Smooth muscle cell (in vitro differentiated cells): ENCODE measurements around the gene PTPRB. TPM values are rescaled to one million over a fixed set of nuclear protein-coding genes. Genes with fewer than 3 reads are reported as not detected.

ENCODE experiments used
- DNase-seq: peaks from one replicate; lab custom pipeline; 2025; ENCODE audit not compliant: unreplicated experiment; lab: John Stamatoyannopoulos, UW
- H2AFZ ChIP-seq: fragments of 200-600 bp; sonication (generic); 2 replicates; pipeline ENCODE4 v1.6.0; 2016; ENCODE audit warnings: antibody characterized with exemption, low read depth, mild to moderate bottlenecking
- H3F3A ChIP-seq: fragments of 200-600 bp; sonication (generic); 2 replicates; pipeline ENCODE4 v1.6.0; 2017; ENCODE audit warnings: antibody characterized with exemption, low read depth
- H3K27ac ChIP-seq: fragments of 200-600 bp; sonication (generic); 2 replicates; pipeline ENCODE4 v1.5.1; 2016; ENCODE audit warnings: low read depth, mild to moderate bottlenecking
- H3K27me3 ChIP-seq: fragments of 200-600 bp; sonication (generic); 2 replicates; pipeline ENCODE4 v1.6.1; 2016; ENCODE audit warnings: low read depth, mild to moderate bottlenecking
- H3K36me3 ChIP-seq: fragments of 200-600 bp; sonication (generic); 2 replicates; pipeline ENCODE4 v1.5.1; 2016; ENCODE audit warnings: low read depth
- H3K4me1 ChIP-seq: fragments of 200-600 bp; sonication (generic); 2 replicates; pipeline ENCODE4 v1.5.1; 2016; ENCODE audit warnings: low read depth
- H3K4me2 ChIP-seq: fragments of 200-600 bp; sonication (generic); 2 replicates; pipeline ENCODE4 v1.6.0; 2016; ENCODE audit warnings: mild to moderate bottlenecking
- H3K4me3 ChIP-seq: fragments of 200-600 bp; sonication (generic); 2 replicates; pipeline ENCODE4 v1.5.1; 2016; ENCODE audit warnings: mild to moderate bottlenecking
- H3K79me2 ChIP-seq: fragments of 200-600 bp; sonication (generic); 2 replicates; pipeline ENCODE4 v1.6.0; 2016; ENCODE audit warnings: low read depth, mild to moderate bottlenecking
- H3K9ac ChIP-seq: fragments of 200-600 bp; sonication (generic); 2 replicates; pipeline ENCODE4 v1.6.0; 2016; ENCODE audit warnings: low read depth
- H3K9me3 ChIP-seq: fragments of 200-600 bp; sonication (generic); replicated peaks from 2 replicates; pipeline ENCODE4 v1.5.1; 2016; ENCODE audit warnings: low read depth
- H4K20me1 ChIP-seq: fragments of 200-600 bp; sonication (generic); 2 replicates; pipeline ENCODE4 v1.6.0; 2016; ENCODE audit warnings: low read depth
- CTCF ChIP-seq: fragments of 200-600 bp; sonication (generic); IDR thresholded peaks from 2 replicates; pipeline ENCODE4 v1.5.1; 2017; ENCODE audit warnings: borderline replicate concordance, mild to moderate bottlenecking, antibody characterized with exemption; ENCODE audit not compliant: insufficient read depth, poor library complexity, severe bottlenecking
- WGBS: methylation state at CpG from one replicate; pipeline ENCODE4 v1.1.7; 2016; ENCODE audit warnings: low lambda C conversion rate; 5-methylcytosine and 5-hydroxymethylcytosine counted together
- polyA plus RNA-seq: library from polyadenylated mRNA; unstranded; fragments of >200 nt; fragmentation: Nextera tagmentation; extraction: Ambion mirVana; gene quantifications from 2 replicates; pipeline ENCODE4 v1.2.1, GENCODE V29; 2016
- total RNA-seq: library from RNA; depleted of rRNA; stranded (reverse); fragments of >200 nt; gene quantifications from 2 replicates; pipeline ENCODE4 v1.2.3, GENCODE V29; 2014

PTPRB gene
- total and polyA plus RNA-seq, 2 experiments from 2014 or later = 0.56 to 7.3 TPM

GRCh38 chr12:70646850-70647249 is 9.6 kb upstream of the PTPRB start:
- peak overlapping the region; percentile 64 for H3K4me2 ChIP-seq
- H4K20me1 ChIP-seq = no peaks in the 10 kb centered on the region
- H3K9me3 ChIP-seq = no peaks in the 10 kb centered on the region
- no peaks in the 10 kb centered on the region for H3F3A ChIP-seq
- no peak overlapping the region for H3K4me3 ChIP-seq
- TF ChIP-seq CTCF = no peak
- no peaks in the 10 kb centered on the region for H3K36me3 ChIP-seq
- peak overlapping the region; percentile 63 for H3K9ac ChIP-seq
- peak overlapping the region; percentile 68 for H2AFZ ChIP-seq
- 26% methylated on average over 1 of the region's 1 CpG for WGBS
- H3K4me1 ChIP-seq = peaks cover 16% of the 10 kb centered on the region
- no peak for DNase-seq
- H3K27ac ChIP-seq = peak overlapping the region; percentile 95
- no peaks in the 10 kb centered on the region for H3K79me2 ChIP-seq
- H3K27me3 ChIP-seq = no peaks in the 10 kb centered on the region

- H3K4me3 ChIP-seq = no peak overlapping the region
- H3K79me2 ChIP-seq = no peaks in the 10 kb centered on the region
- peak overlapping the region; percentile 63 for H3K9ac ChIP-seq
- no peaks in the 10 kb centered on the region for H3K9me3 ChIP-seq
- WGBS = 9% methylated on average over 10 of the region's 10 CpGs
- H3K4me2 ChIP-seq = peak overlapping the region; percentile 64
- H2AFZ ChIP-seq = peak overlapping the region; percentile 68
- no peaks in the 10 kb centered on the region for H3F3A ChIP-seq
- TF ChIP-seq CTCF = no peak
- peaks cover 16% of the 10 kb centered on the region for H3K4me1 ChIP-seq
- H3K27me3 ChIP-seq = no peaks in the 10 kb centered on the region
- no peaks in the 10 kb centered on the region for H4K20me1 ChIP-seq
- H3K36me3 ChIP-seq = no peaks in the 10 kb centered on the region
- peak overlapping the region; percentile 95 for H3K27ac ChIP-seq
- no peak for DNase-seq
Measured at GRCh38 chr12:70645494-70646317, 8.5 kb upstream of the PTPRB start.

GRCh38 chr12:70644861-70645260 is 7.6 kb upstream of the PTPRB start:
- H3K27ac ChIP-seq = peak overlapping the region; percentile 95
- H3K9me3 ChIP-seq = no peaks in the 10 kb centered on the region
- H2AFZ ChIP-seq = peak overlapping the region; percentile 68
- H4K20me1 ChIP-seq = no peaks in the 10 kb centered on the region
- TF ChIP-seq CTCF = no peak
- peak overlapping the region; percentile 64 for H3K4me2 ChIP-seq
- no peaks in the 10 kb centered on the region for H3K79me2 ChIP-seq
- WGBS = 19% methylated on average over 2 of the region's 2 CpGs
- H3F3A ChIP-seq = no peaks in the 10 kb centered on the region
- H3K4me3 ChIP-seq = no peak overlapping the region
- H3K27me3 ChIP-seq = no peaks in the 10 kb centered on the region
- H3K4me1 ChIP-seq = peaks cover 16% of the 10 kb centered on the region
- no peaks in the 10 kb centered on the region for H3K36me3 ChIP-seq
- H3K9ac ChIP-seq = peak overlapping the region; percentile 63
- no peak for DNase-seq
